Mesenchymal stem cell (in vitro differentiated cells and primary cell): ENCODE data around the gene KLHL30.

ENCODE experiments used
- DNase-seq: peaks from one replicate; pipeline ENCODE4 v3.0.0-alpha.2; 2013
- H2AFZ ChIP-seq: one replicate; pipeline ENCODE4 v1.6.1; 2013; ENCODE audit warnings: low read depth, mild to moderate bottlenecking, control low read depth, inconsistent platforms, low read length, moderate library complexity
- H2AK5ac ChIP-seq: 2 replicates; pipeline ENCODE4 v1.6.1; 2013; ENCODE audit warnings: low read length, moderate library complexity, mild to moderate bottlenecking, inconsistent platforms; ENCODE audit not compliant: severe bottlenecking
- H2BK120ac ChIP-seq: one replicate; pipeline ENCODE4 v1.6.1; 2013; ENCODE audit warnings: low read depth, mild to moderate bottlenecking, inconsistent platforms, low read length, moderate library complexity
- H2BK12ac ChIP-seq, 2 experiments: one replicate each; pipeline ENCODE4 v1.6.1; 2013; ENCODE audit warnings: inconsistent platforms in 2 of 2, low read length in 2 of 2, mild to moderate bottlenecking in 2 of 2, moderate library complexity in 2 of 2, control low read depth in 1 of 2
- H2BK15ac ChIP-seq: one replicate; pipeline ENCODE4 v1.6.1; 2013; ENCODE audit warnings: mild to moderate bottlenecking, low read depth, inconsistent platforms; ENCODE audit not compliant: poor library complexity, severe bottlenecking
- H2BK5ac ChIP-seq: 2 replicates; pipeline ENCODE4 v1.6.1; 2013; ENCODE audit warnings: low read depth, mild to moderate bottlenecking, low read length, control low read depth, inconsistent platforms; ENCODE audit not compliant: poor library complexity, severe bottlenecking
- H3K14ac ChIP-seq, 2 experiments: one replicate each; pipeline ENCODE4 v1.6.1; 2013; ENCODE audit warnings: inconsistent platforms in 2 of 2, low read length in 2 of 2, control low read depth in 1 of 2, mild to moderate bottlenecking in 1 of 2, moderate library complexity in 1 of 2
- H3K18ac ChIP-seq, 2 experiments: one replicate each; pipeline ENCODE4 v1.6.1; 2013; ENCODE audit warnings: inconsistent platforms in 2 of 2, low read length in 2 of 2, control low read depth in 1 of 2, low read depth in 1 of 2, mild to moderate bottlenecking in 1 of 2
- H3K23ac ChIP-seq, 2 experiments: one replicate each; pipeline ENCODE4 v1.6.1; 2013; ENCODE audit warnings: inconsistent platforms in 2 of 2, low read length in 2 of 2, mild to moderate bottlenecking in 2 of 2, moderate library complexity in 2 of 2, control low read depth in 1 of 2
- H3K27ac ChIP-seq: 2 replicates; pipeline ENCODE4 v1.5.1; 2013; ENCODE audit warnings: mild to moderate bottlenecking, moderate library complexity, low read length, control low read depth, inconsistent platforms; ENCODE audit not compliant: poor library complexity, severe bottlenecking
- H3K27me3 ChIP-seq, 2 experiments: 2 replicates each; pipeline versions ENCODE4 v1.6.1 to v1.7.0; 2013; ENCODE audit warnings: low read length in 2 of 2, mild to moderate bottlenecking in 2 of 2, moderate library complexity in 2 of 2, control low read depth in 1 of 2, inconsistent platforms in 1 of 2; ENCODE audit not compliant: control insufficient read depth in 1 of 2, insufficient read depth in 1 of 2
- H3K36me3 ChIP-seq, 2 experiments: 2 replicates each; pipeline versions ENCODE4 v1.6.1 to v1.7.0; 2013; ENCODE audit warnings: low read length in 2 of 2, control low read depth in 1 of 2, inconsistent platforms in 1 of 2, low read depth in 1 of 2, mild to moderate bottlenecking in 1 of 2; ENCODE audit not compliant: insufficient read depth in 2 of 2, control insufficient read depth in 1 of 2
- H3K4ac ChIP-seq, 2 experiments: one replicate each; pipeline ENCODE4 v1.6.1; 2013; ENCODE audit warnings: inconsistent platforms in 2 of 2, low read length in 2 of 2, mild to moderate bottlenecking in 2 of 2, moderate library complexity in 2 of 2, control low read depth in 1 of 2, low read depth in 1 of 2
- H3K4me1 ChIP-seq: 2 replicates; pipeline ENCODE4 v1.6.1; 2013; ENCODE audit warnings: low read depth, low read length, control low read depth; ENCODE audit not compliant: control insufficient read depth, insufficient read depth
- H3K4me2 ChIP-seq: 2 replicates; pipeline ENCODE4 v1.6.1; 2013; ENCODE audit warnings: low read length, mild to moderate bottlenecking, inconsistent platforms; ENCODE audit not compliant: poor library complexity, severe bottlenecking
- H3K4me3 ChIP-seq, 2 experiments: 2 replicates each; pipeline versions ENCODE4 v1.5.1 to v1.7.0; 2013; ENCODE audit warnings: low read length in 2 of 2, mild to moderate bottlenecking in 2 of 2, control low read depth in 1 of 2, low read depth in 1 of 2; ENCODE audit not compliant: insufficient read depth in 1 of 2
- H3K79me1 ChIP-seq: replicated peaks from 2 replicates; pipeline ENCODE4 v1.6.1; 2013; ENCODE audit warnings: mild to moderate bottlenecking, control low read depth, low read length, inconsistent platforms; ENCODE audit not compliant: poor library complexity, severe bottlenecking
- H3K9ac ChIP-seq: 2 replicates; pipeline ENCODE4 v1.7.0; 2013; ENCODE audit warnings: mild to moderate bottlenecking, low read length, moderate library complexity
- H3K9me3 ChIP-seq: 2 replicates; pipeline ENCODE4 v1.7.0; 2013; ENCODE audit warnings: mild to moderate bottlenecking, low read length; ENCODE audit not compliant: control insufficient read depth
- H4K8ac ChIP-seq: one replicate; pipeline ENCODE4 v1.6.1; 2013; ENCODE audit warnings: inconsistent platforms, mild to moderate bottlenecking, low read length, moderate library complexity
- H4K91ac ChIP-seq: one replicate; pipeline ENCODE4 v1.6.1; 2013; ENCODE audit warnings: mild to moderate bottlenecking, low read length, inconsistent platforms
- WGBS: methylation state at CpG from one replicate; pipeline ENCODE4 v1.1.7; 2013; ENCODE audit warnings: mixed read lengths; 5-methylcytosine and 5-hydroxymethylcytosine counted together

The KLHL30 gene

DNA sequence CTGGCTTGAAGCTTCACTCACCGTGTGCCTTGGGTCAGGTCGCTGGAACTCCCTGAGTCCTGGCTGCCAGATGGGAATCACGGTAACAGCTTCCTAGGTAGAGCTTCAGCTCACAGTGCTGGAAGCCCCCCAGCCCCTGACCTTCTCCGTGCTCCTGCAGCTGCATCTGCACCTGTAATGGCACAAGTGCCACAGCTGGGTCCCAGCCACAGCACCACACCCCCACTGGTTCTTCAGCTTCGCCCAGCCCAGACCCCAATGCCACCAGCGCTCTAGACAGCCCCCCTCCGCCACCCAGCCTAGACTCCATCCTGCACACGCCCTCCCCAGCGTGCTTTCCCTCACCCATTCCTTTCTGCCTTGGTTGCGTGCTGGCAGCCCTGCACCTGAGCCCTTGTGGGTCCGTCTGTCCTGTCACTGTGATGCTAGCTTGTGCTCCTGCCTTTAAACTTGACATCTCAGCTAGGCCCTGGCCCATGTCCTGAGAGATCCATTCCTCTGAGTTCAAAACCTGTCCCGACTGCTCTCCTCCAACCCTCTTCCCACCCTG is 45.9 kb upstream of the KLHL30 start:
- Histone ChIP-seq H3K4ac (no peak overlapping the region), H3K4me1 (peaks cover 17% of the 10 kb centered on the region), H4K8ac (no peak overlapping the region), H2BK12ac (no peak overlapping the region), H2AFZ (no peak overlapping the region), H2BK5ac (no peak overlapping the region), H3K27ac (no peak overlapping the region), H3K18ac (no peak overlapping the region), H3K27me3 (no peaks in the 10 kb centered on the region), H4K91ac (no peak overlapping the region), H3K79me1 (no peaks in the 10 kb centered on the region), H3K9ac (no peak overlapping the region), H2AK5ac (no peak overlapping the region), H2BK120ac (no peak overlapping the region), H3K23ac (no peak overlapping the region), H3K4me2 (no peak overlapping the region), H2BK15ac (no peak overlapping the region), H3K14ac (no peak overlapping the region), H3K9me3 (no peaks in the 10 kb centered on the region), H3K36me3 (peaks cover 4 to 21% of the 10 kb centered on the region in 2 experiments), H3K4me3 (no peak overlapping the region)
- DNase-seq = no peak
- WGBS = 94% methylated on average over 12 of the region's 12 CpGs

DNA sequence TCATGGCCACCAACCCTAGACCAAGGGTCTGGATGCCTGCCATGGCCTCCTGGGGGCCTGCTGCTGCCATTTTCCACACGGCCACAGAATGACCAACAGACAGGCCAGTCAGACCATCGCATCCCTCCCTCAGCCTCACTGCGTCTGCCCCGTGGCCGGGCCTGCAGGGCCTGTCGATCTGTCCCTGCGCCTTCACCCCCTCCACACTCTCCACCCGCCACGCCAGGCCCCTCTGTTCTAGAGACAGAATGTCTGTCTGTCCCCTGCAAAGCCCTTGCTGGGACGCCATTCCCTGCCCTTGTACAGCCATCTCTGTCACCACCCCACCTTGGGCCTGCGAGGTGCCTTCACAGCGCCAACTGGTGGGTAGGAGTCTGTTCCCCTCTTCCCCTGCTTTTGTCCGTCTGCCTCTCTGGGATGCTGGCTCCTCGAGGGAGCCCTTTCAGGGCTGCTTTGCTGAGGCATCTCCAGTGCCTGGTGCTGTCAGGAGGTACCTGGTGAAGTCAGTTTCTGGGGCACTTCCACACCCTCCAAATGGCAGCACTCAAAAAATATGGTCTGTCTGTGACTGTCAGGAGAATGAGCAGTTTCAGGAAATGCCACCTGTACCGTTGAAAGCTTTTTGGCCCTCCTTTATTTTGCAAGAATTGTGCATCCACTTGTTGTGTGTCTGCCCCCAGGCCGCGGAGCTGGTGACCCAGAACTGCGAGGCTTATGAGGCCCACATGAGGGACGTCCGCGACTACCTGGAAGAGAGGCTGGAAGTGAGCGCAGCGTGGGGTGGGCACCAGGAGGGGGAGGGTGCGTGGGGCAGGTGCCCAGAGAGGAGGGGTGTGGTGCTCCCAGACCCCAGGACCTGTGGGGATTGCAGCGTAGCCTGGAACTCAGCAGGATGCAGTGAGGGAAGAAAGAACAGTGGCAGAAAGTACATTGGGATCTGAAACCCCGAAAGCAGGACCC is 45.0 kb upstream of the KLHL30 start:
- Histone ChIP-seq H2BK120ac (no peak overlapping the region), H2AFZ (no peak overlapping the region), H3K4ac (no peak overlapping the region), H2BK15ac (no peak overlapping the region), H3K27ac (no peak overlapping the region), H3K18ac (no peak overlapping the region), H3K36me3 (peaks cover 4 to 27% of the 10 kb centered on the region in 2 experiments), H3K79me1 (no peaks in the 10 kb centered on the region), H3K4me1 (peaks cover 25% of the 10 kb centered on the region), H3K14ac (no peak overlapping the region), H3K9ac (no peak overlapping the region), H2BK12ac (no peak overlapping the region), H3K27me3 (no peaks in the 10 kb centered on the region), H3K23ac (no peak overlapping the region), H2AK5ac (no peak overlapping the region), H3K9me3 (no peaks in the 10 kb centered on the region), H4K8ac (no peak overlapping the region), H2BK5ac (no peak overlapping the region), H4K91ac (no peak overlapping the region), H3K4me3 (no peak overlapping the region), H3K4me2 (no peak overlapping the region)
- DNase-seq = no peak
- 93% methylated on average over 24 of the region's 26 CpGs for WGBS

DNA sequence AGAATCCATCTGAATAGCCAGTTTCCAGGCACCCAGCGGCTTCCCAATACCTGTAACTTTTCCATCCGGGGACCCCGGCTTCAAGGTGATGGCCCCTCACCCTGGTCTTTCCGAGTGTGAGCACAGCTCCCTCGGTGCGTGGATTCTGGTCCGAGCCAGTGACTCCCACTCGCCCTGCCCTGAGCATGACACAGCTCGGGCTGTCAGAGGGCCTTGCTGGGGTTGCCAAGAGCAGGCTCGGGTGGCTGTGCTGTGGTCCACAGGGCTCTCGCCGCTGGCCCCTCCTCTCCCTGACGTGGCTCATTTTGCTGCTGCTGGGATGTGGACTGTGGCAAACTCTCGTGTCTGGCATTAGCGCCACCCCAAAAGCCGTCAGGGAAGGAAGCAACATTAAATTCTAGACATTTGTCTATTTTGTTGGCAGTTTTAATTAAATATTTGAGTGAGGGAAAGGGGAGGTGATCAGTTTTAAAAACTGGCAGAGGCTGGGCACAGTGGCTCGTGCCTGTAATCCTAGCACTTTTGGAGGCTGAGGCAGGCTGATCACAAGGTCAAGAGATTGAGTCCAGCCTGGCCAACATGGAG is 43.9 kb upstream of the KLHL30 start:
- H2BK120ac ChIP-seq = no peak overlapping the region
- peaks cover 4 to 27% of the 10 kb centered on the region in 2 experiments for H3K36me3 ChIP-seq
- H3K23ac ChIP-seq = no peak overlapping the region
- H3K9ac ChIP-seq = no peak overlapping the region
- no peak overlapping the region for H2AFZ ChIP-seq
- DNase-seq = no peak
- H2AK5ac ChIP-seq = no peak overlapping the region
- H3K4me1 ChIP-seq = peaks cover 32% of the 10 kb centered on the region
- no peak overlapping the region for H3K4ac ChIP-seq
- H3K4me2 ChIP-seq = no peak overlapping the region
- H3K14ac ChIP-seq = no peak overlapping the region
- H2BK12ac ChIP-seq = no peak overlapping the region
- no peaks in the 10 kb centered on the region for H3K79me1 ChIP-seq
- no peak overlapping the region for H4K8ac ChIP-seq
- H3K4me3 ChIP-seq = no peak overlapping the region
- no peaks in the 10 kb centered on the region for H3K9me3 ChIP-seq
- H3K27me3 ChIP-seq = no peaks in the 10 kb centered on the region
- H3K27ac ChIP-seq = no peak overlapping the region
- no peak overlapping the region for H2BK5ac ChIP-seq
- WGBS = 93% methylated on average over 17 of the region's 17 CpGs
- H2BK15ac ChIP-seq = no peak overlapping the region
- H4K91ac ChIP-seq = no peak overlapping the region
- no peak overlapping the region for H3K18ac ChIP-seq

DNA sequence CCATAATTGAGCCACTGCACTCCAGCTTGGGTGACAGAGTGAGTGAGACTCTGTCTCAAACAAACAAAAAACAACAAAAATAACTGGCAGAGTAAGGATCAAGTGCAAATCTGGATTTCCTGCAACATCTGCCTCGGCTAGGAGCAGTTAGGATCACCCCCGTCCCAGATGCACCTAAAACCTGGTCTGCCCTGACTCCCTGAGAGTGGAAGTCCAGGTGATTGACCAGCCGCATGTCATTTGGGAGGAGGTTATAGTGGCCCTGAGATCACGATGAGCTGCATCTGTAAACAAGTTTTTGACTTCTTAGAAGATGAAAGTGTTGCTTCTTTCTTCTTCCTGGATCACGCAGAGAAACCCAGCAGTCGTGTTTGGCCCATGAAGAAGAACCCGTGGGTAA is 43.3 kb upstream of the KLHL30 start:
- no peak overlapping the region for H3K4ac ChIP-seq
- H4K91ac ChIP-seq = no peak overlapping the region
- peaks cover 4 to 27% of the 10 kb centered on the region in 2 experiments for H3K36me3 ChIP-seq
- H2BK12ac ChIP-seq = no peak overlapping the region
- H3K23ac ChIP-seq = no peak overlapping the region
- H2BK5ac ChIP-seq = no peak overlapping the region
- H3K79me1 ChIP-seq = no peaks in the 10 kb centered on the region
- H3K27me3 ChIP-seq = no peaks in the 10 kb centered on the region
- no peak overlapping the region for H2AK5ac ChIP-seq
- H3K18ac ChIP-seq = no peak overlapping the region
- H2BK15ac ChIP-seq = no peak overlapping the region
- WGBS = 94% methylated on average over 7 of the region's 7 CpGs
- no peak overlapping the region for H2BK120ac ChIP-seq
- no peaks in the 10 kb centered on the region for H3K9me3 ChIP-seq
- no peak overlapping the region for H2AFZ ChIP-seq
- H3K14ac ChIP-seq = no peak overlapping the region
- peaks cover 38% of the 10 kb centered on the region for H3K4me1 ChIP-seq
- H3K27ac ChIP-seq = no peak overlapping the region
- H3K4me3 ChIP-seq = no peak overlapping the region
- H4K8ac ChIP-seq = no peak overlapping the region
- H3K9ac ChIP-seq = no peak overlapping the region
- no peak for DNase-seq
- no peak overlapping the region for H3K4me2 ChIP-seq
